ENCODE data around the gene SLC19A1. TPM values are rescaled to one million over a fixed set of nuclear protein-coding genes. Genes with fewer than 3 reads are reported as not detected.

Gene SLC19A1
- total RNA-seq, 1 experiment from 2014 or later, result 21.2 TPM

- DNase-seq (ENCODE audit: low spot score), result no peak
Measured at GRCh38 chr21:45493401-45494001, 48.7 kb downstream of the SLC19A1 start.

- DNase-seq (ENCODE audit: low spot score), result no peak
Measured at GRCh38 chr21:45492765-45493164, 49.5 kb downstream of the SLC19A1 start.

GRCh38 chr21:45491623-45492022 lies 50.6 kb downstream of the SLC19A1 start:
- DNase-seq (ENCODE audit: low spot score), result no peak

GRCh38 chr21:45491056-45491455 lies 51.2 kb downstream of the SLC19A1 start:
- no peak for DNase-seq (ENCODE audit: low spot score)

- no peak for DNase-seq (ENCODE audit: low spot score)
Measured at GRCh38 chr21:45490049-45490731, 52.0 kb downstream of the SLC19A1 start.

GRCh38 chr21:45489722-45489982 lies 52.6 kb downstream of the SLC19A1 start:
- no peak for DNase-seq (ENCODE audit: low spot score)

GRCh38 chr21:45488931-45489721 lies 53.1 kb downstream of the SLC19A1 start:
- DNase-seq (ENCODE audit: low spot score), result no peak

- DNase-seq (ENCODE audit: low spot score), result no peak
Measured at GRCh38 chr21:45487891-45488600, 54.2 kb downstream of the SLC19A1 start.

- DNase-seq (ENCODE audit: low spot score), result no peak
Measured at GRCh38 chr21:45487161-45487806, 55.0 kb downstream of the SLC19A1 start.

GRCh38 chr21:45486443-45487160 lies 55.6 kb downstream of the SLC19A1 start:
- DNase-seq (ENCODE audit: low spot score), result no peak

- no peak for DNase-seq (ENCODE audit: low spot score)
Measured at GRCh38 chr21:45485686-45486442, 56.4 kb downstream of the SLC19A1 start.

GRCh38 chr21:45484318-45484717 lies 57.9 kb downstream of the SLC19A1 start:
- no peak for DNase-seq (ENCODE audit: low spot score)

GRCh38 chr21:45482899-45483821 lies 59.1 kb downstream of the SLC19A1 start:
- DNase-seq (ENCODE audit: low spot score), result no peak

GRCh38 chr21:45481977-45482898 lies 60.0 kb downstream of the SLC19A1 start:
- DNase-seq (ENCODE audit: low spot score), result no peak

- DNase-seq (ENCODE audit: low spot score), result no peak
Measured at GRCh38 chr21:45481566-45481965, 60.7 kb downstream of the SLC19A1 start.

- no peak for DNase-seq (ENCODE audit: low spot score)
Measured at GRCh38 chr21:45480701-45481500, 61.3 kb downstream of the SLC19A1 start.

All from A172 (cell line).